GM13977 (cell line): ENCODE results near the gene KRTAP13-2.

Source experiments
- DNase-seq: peaks from one replicate; pipeline ENCODE4 v3.0.0; 2012; ENCODE audit warnings: low spot score
- in situ Hi-C: fragments of 300-500 bp; cut with MboI; formaldehyde crosslinking; loops from one replicate; pipeline ENCODE4 v1.12.0; 2022; ENCODE audit warnings: low sequenced_read_pairs, low pct_unique_long_range_greater_than_20kb, mixed read lengths, inconsistent platforms; ENCODE audit not compliant: unreplicated experiment
- TF ChIP-seq, protein P1 (sequence below): IDR thresholded peaks from 2 replicates; pipeline ENCODE4 v1.5.1; 2012; ENCODE audit warnings: mild to moderate bottlenecking, control low read depth; ENCODE audit not compliant: insufficient read depth; ENCODE audit errors: extremely low read depth, missing control alignments

KRTAP13-2 gene

DNA sequence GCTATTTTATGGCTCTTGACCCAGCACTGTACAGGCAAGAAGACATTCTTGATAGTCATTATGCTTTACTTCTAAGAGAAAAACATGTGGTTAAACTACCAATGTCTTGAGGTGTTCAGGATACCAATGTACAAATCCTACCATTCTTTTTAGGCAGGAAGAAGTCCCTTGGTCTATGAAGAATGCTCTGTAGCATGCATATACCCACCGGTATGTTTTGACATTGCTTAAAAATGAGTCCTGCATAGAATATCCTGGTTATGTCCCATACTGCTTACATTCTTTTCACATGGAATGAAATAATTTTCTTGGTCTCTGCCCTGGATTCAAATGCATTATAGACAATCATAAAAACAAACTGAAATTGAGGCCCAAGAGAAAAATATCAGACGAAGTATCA is 39.4 kb downstream of the KRTAP13-2 start:
- TF ChIP-seq, protein P1, sequence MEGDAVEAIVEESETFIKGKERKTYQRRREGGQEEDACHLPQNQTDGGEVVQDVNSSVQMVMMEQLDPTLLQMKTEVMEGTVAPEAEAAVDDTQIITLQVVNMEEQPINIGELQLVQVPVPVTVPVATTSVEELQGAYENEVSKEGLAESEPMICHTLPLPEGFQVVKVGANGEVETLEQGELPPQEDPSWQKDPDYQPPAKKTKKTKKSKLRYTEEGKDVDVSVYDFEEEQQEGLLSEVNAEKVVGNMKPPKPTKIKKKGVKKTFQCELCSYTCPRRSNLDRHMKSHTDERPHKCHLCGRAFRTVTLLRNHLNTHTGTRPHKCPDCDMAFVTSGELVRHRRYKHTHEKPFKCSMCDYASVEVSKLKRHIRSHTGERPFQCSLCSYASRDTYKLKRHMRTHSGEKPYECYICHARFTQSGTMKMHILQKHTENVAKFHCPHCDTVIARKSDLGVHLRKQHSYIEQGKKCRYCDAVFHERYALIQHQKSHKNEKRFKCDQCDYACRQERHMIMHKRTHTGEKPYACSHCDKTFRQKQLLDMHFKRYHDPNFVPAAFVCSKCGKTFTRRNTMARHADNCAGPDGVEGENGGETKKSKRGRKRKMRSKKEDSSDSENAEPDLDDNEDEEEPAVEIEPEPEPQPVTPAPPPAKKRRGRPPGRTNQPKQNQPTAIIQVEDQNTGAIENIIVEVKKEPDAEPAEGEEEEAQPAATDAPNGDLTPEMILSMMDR: no peak
- no peak for DNase-seq
- in situ Hi-C loops: no loop called here

DNA sequence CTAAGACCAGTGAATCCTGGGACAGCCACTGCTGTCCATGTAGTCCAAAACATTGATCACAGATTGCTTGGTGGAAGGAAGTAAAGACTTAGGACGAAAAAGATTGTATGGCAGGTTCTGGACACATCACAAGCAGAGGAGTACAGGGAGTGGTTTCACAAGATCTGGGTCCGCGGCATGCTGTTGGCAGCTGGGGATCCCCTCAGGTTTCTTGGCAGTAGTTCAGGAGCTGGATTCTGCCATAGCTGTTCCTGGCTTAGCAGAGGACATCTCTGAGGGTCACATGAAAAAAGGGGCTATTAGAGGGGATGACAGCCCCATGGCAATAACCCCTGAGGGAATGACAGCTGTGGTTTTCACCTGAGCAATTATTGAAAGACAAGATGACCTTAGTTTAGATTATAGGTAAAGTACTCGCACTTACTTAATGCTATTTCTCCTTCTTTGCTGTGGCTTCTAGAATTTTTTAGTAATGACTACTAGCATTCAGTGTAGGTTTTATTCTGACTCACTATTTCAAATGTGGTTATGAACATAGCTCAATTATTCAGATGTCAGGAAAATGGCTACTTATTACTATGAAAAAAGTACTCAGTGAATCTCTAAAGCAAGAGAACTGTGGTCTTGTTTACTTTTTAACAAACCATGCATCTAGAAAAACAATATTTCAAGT is 42.7 kb downstream of the KRTAP13-2 start:
- DNase-seq: no peak
- TF ChIP-seq, protein P1: no peak
- in situ Hi-C loops: no loop called here

DNA sequence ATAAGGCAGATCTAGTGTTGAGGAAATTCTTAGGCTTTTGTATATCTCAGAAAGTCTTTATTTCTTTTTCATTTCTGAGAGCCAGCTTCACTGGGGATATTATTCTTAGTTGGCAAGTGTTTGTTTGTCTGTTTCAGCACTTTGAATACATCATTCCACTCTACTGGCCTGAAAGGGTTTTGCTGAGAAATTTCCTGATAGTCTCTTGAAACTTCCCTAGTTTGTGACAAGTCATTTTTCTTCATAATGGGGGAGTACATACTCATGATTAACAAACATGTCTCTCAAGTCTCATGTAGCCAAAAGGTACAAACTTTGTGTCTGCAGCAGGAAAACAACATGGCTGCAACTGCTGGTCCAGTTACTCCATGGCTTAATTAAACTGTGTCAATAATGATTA is 45.7 kb downstream of the KRTAP13-2 start:
- TF ChIP-seq, protein P1: no peak
- in situ Hi-C loops: no loop called here
- DNase-seq: no peak
